ENCODE measurements around the gene NUCB1. TPM values are rescaled to one million over a fixed set of nuclear protein-coding genes. Genes with fewer than 3 reads are reported as not detected.
"Not testable (repeated sequence)": the region's sequence is repeated elsewhere in the genome, so short reads cannot be mapped to it uniquely, and the experiment has no call there.

NUCB1 gene
- polyA plus RNA-seq, 1 donor (not counting 4 experiments of a cell fraction or from before 2014, with no cell fraction given) = 44.3 TPM

DNA sequence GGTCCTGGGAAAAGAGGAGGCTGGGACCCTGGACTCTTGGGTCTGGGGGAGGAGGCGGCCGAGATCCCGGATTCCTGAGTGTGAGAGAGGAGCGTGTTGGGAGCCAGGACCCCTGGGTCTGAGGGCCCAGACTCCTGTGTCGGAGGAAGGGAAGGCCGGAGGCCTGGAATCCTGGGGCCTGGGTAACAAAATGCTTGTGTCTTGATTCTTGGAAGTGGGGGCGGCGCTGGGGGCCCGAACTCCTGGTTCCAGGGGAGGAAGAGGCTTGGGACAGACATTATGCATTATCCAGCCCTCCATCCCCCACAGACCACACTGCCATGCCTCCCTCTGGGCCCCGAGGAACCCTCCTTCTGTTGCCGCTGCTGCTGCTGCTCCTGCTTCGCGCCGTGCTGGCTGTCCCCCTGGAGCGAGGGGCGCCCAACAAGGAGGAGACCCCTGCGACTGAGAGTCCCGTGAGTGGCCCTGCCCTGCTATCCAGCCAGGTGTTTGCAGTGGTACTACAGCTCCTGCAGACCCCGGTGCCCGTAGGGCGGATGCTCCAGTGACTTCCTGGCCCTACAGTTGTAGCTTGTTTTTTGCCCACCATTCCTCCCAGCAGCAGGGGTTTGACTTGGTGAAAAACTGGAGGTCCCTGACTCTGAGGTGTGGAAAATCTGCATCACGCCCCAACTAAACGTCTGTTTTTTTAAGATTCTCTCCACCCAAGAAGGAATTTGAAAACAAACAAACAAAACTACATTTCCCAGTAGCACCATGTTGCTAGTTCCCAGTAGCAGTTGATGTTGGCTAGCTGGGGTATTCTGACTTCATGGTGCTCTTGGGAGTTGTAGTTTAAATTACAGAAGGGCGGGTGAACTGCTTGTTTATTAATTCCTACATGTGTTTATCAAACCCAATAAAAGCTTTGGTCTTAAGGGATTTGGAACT, 630 bp downstream of the NUCB1 start:
- Histone ChIP-seq H3K9ac (ENCODE audit: control insufficient read depth, extremely low read depth, insufficient read depth, low read length) (peak overlapping the region; percentile 94), H3K4me3 (ENCODE audit: control insufficient read depth in 2 of 3, extremely low read depth in 1 of 3, insufficient read depth in 2 of 3, low read depth in 1 of 3, low read length in 3 of 3) (peak overlapping the region; percentile 89 to 96 (median 96)), H3K9me1 (ENCODE audit: control insufficient read depth, extremely low read depth, insufficient read depth, low read length) (peaks cover 4% of the 10 kb centered on the region), H3K27me3 (ENCODE audit: control insufficient read depth, extremely low read depth, insufficient read depth, low read length) (no peaks in the 10 kb centered on the region), H3K79me2 (ENCODE audit: control insufficient read depth, insufficient read depth, low read length) (peaks cover 9% of the 10 kb centered on the region), H3K4me2 (ENCODE audit: control insufficient read depth, extremely low read depth, insufficient read depth, low read depth, low read length) (peak overlapping the region; percentile 97), H3K4me1 (ENCODE audit: control insufficient read depth, extremely low read depth, insufficient read depth, low read length) (peaks cover 6% of the 10 kb centered on the region), H3K36me3 (ENCODE audit: control insufficient read depth in 2 of 2, extremely low read depth in 1 of 2, insufficient read depth in 2 of 2, low read length in 2 of 2) (peaks cover 0 to 7% of the 10 kb centered on the region in 2 experiments), H2AFZ (ENCODE audit: control insufficient read depth, low read length) (peak overlapping the region; percentile 88), H4K20me1 (ENCODE audit: control insufficient read depth, extremely low read depth, insufficient read depth, low read length) (no peaks in the 10 kb centered on the region), H3K9me3 (ENCODE audit: control insufficient read depth, low read depth, low read length) (no peaks in the 10 kb centered on the region), H3K27ac (ENCODE audit: control insufficient read depth, insufficient read depth, low read length) (peak overlapping the region; percentile 82)
- TF ChIP-seq, protein P1, sequence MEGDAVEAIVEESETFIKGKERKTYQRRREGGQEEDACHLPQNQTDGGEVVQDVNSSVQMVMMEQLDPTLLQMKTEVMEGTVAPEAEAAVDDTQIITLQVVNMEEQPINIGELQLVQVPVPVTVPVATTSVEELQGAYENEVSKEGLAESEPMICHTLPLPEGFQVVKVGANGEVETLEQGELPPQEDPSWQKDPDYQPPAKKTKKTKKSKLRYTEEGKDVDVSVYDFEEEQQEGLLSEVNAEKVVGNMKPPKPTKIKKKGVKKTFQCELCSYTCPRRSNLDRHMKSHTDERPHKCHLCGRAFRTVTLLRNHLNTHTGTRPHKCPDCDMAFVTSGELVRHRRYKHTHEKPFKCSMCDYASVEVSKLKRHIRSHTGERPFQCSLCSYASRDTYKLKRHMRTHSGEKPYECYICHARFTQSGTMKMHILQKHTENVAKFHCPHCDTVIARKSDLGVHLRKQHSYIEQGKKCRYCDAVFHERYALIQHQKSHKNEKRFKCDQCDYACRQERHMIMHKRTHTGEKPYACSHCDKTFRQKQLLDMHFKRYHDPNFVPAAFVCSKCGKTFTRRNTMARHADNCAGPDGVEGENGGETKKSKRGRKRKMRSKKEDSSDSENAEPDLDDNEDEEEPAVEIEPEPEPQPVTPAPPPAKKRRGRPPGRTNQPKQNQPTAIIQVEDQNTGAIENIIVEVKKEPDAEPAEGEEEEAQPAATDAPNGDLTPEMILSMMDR (optimal IDR thresholded peaks at IDR 0.05 in 1 of 3, IDR thresholded peaks at IDR 0.05 in 1 of 3, conservative IDR thresholded peaks at IDR 0.05 in 1 of 3; ENCODE audit: extremely low read depth in 1 of 3, insufficient read depth in 2 of 3, low read length in 3 of 3) = no peak
- no peak for TF ChIP-seq EZH2 (IDR thresholded peaks at IDR 0.05; ENCODE audit: low read length)
- FAIRE-seq = no peak
- dilution Hi-C loops (cut with MboI; ENCODE audit: extremely low pct_ligation_motif_present, low sequenced_read_pairs) = no loop called here
- no peak for DNase-seq (ENCODE audit: low read depth, low spot score)

DNA sequence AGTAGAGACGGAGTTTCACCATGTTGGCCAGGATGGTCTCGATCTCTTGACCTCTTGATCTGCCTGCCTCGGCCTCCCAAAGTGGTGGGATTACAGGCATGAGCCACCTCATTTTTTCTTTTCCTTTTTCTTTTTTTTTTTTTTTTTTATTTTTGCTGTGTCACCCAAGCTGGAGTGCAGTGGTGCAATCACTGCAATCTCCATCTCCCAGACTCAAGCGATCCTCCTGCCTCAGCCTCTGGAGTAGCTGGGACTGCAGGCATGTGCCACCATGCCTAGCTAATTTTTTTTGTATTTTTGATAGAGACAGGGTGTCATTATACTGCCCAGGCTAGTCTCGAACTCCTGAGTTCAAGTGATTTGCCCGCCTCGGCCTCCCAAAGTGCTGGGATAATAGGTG, 2.2 kb downstream of the NUCB1 start:
- H3K27ac ChIP-seq (ENCODE audit: control insufficient read depth, insufficient read depth, low read length); DNase-seq (ENCODE audit: low read depth, low spot score); H3K36me3 ChIP-seq (ENCODE audit: control insufficient read depth in 2 of 2, extremely low read depth in 1 of 2, insufficient read depth in 2 of 2, low read length in 2 of 2); H3K9me3 ChIP-seq (ENCODE audit: control insufficient read depth, low read depth, low read length); H3K9me1 ChIP-seq (ENCODE audit: control insufficient read depth, extremely low read depth, insufficient read depth, low read length); H3K4me2 ChIP-seq (ENCODE audit: control insufficient read depth, extremely low read depth, insufficient read depth, low read depth, low read length); dilution Hi-C loops (cut with MboI; ENCODE audit: extremely low pct_ligation_motif_present, low sequenced_read_pairs); H3K4me3 ChIP-seq (ENCODE audit: control insufficient read depth in 2 of 3, extremely low read depth in 1 of 3, insufficient read depth in 2 of 3, low read depth in 1 of 3, low read length in 3 of 3); H3K9ac ChIP-seq (ENCODE audit: control insufficient read depth, extremely low read depth, insufficient read depth, low read length); H3K4me1 ChIP-seq (ENCODE audit: control insufficient read depth, extremely low read depth, insufficient read depth, low read length); FAIRE-seq; H2AFZ ChIP-seq (ENCODE audit: control insufficient read depth, low read length); H3K27me3 ChIP-seq (ENCODE audit: control insufficient read depth, extremely low read depth, insufficient read depth, low read length); H3K79me2 ChIP-seq (ENCODE audit: control insufficient read depth, insufficient read depth, low read length); H4K20me1 ChIP-seq (ENCODE audit: control insufficient read depth, extremely low read depth, insufficient read depth, low read length): not testable (repeated sequence)

DNA sequence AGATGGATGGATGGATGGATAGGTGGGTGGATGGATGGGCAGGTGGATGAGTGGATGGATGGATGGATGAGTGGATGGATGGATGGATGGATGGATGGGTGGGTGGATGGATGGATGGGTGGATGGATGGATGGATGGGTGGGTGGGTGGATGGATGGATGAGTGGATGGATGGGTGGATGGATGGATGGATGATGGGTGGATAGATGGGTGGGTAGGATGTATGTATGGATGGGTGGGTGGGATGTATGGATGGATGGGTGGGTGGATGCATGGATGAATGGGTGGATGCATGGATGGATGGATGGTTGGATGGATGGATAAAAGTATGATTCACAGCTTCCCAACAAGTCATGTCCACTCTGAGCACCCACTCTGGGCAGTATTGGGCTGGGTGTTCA, 3.7 kb downstream of the NUCB1 start:
- H3K9me3 ChIP-seq (ENCODE audit: control insufficient read depth, low read depth, low read length); H3K79me2 ChIP-seq (ENCODE audit: control insufficient read depth, insufficient read depth, low read length); H3K4me3 ChIP-seq (ENCODE audit: control insufficient read depth in 2 of 3, extremely low read depth in 1 of 3, insufficient read depth in 2 of 3, low read depth in 1 of 3, low read length in 3 of 3); H3K4me2 ChIP-seq (ENCODE audit: control insufficient read depth, extremely low read depth, insufficient read depth, low read depth, low read length); H3K27me3 ChIP-seq (ENCODE audit: control insufficient read depth, extremely low read depth, insufficient read depth, low read length); dilution Hi-C loops (cut with MboI; ENCODE audit: extremely low pct_ligation_motif_present, low sequenced_read_pairs); H2AFZ ChIP-seq (ENCODE audit: control insufficient read depth, low read length); DNase-seq (ENCODE audit: low read depth, low spot score); H4K20me1 ChIP-seq (ENCODE audit: control insufficient read depth, extremely low read depth, insufficient read depth, low read length); FAIRE-seq; H3K9ac ChIP-seq (ENCODE audit: control insufficient read depth, extremely low read depth, insufficient read depth, low read length); H3K4me1 ChIP-seq (ENCODE audit: control insufficient read depth, extremely low read depth, insufficient read depth, low read length); H3K27ac ChIP-seq (ENCODE audit: control insufficient read depth, insufficient read depth, low read length); H3K9me1 ChIP-seq (ENCODE audit: control insufficient read depth, extremely low read depth, insufficient read depth, low read length): not testable (repeated sequence)
- H3K36me3 ChIP-seq (ENCODE audit: control insufficient read depth in 2 of 2, extremely low read depth in 1 of 2, insufficient read depth in 2 of 2, low read length in 2 of 2) = peaks cover 0 to 12% of the 10 kb centered on the region in 2 experiments

Data from keratinocyte (primary cell).